CD4-positive, alpha-beta T cell treated with Interleukin-10 for 1 hour (primary cell): ENCODE results near the gene MFNG.

Source experiments
- DNase-seq: peaks from one replicate; pipeline ENCODE4 v3.0.0-alpha.2; 2020

The MFNG gene

GRCh38 chr22:37511395-37512104 lies 25.4 kb upstream of the MFNG start:
- DNase-seq = no peak

DNA sequence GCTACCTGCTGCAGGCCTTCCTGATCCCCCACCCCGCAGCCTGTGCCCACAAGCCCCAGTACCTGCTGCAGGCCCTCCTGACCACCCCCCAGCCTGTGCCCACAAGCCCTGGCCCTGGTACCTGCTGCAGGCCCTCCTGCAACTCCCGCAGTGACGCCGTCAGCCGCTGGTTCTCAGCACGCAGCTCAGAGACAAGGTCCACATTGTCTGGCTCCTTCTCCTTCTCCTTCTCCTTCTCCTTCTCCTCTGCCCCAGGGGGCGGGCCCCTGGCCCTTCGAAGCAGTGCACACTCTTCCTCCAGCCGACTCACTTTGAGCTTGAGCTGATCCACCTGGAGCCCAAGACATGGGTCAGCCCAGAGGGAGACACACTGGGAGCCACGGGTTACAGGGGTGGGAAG lies 23.9 kb upstream of the MFNG start:
- no peak for DNase-seq

DNA sequence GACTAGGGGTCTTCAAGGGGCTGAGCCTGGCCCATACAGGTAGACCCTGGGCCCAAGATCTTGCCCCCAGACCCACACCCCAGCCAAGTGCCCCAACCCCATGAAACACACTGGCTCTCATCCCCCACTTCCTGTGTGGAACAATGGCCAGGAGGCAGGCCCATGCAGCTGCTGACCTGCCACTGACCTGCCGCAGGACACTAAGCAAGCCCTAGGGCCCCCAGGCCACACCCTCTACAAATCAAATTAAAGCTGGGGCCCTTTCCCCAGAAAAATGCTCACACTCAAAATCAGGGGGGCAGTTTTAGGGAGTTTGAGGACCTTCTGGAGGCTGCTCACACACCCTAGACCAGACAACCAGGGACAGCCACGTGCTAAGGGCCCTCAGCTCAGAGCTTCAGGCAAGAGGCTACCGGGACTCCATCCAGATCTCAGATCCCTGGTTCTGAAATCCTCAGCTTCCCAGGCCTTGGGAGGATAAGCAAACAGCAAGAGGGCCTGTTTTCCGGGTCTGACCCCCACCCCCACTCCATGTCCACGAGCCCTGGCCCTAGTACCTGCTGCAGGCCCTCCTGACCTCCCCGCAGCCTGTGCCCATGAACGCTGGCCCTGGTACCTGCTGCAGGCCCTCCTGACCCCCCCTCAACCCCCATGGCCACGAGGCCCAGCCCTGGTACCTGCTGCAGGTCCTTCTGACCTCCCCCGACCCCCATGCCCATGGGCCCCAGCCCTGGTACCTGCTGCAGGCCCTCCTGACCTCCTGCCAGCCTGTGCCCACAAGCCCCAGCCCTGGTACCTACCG lies 23.1 kb upstream of the MFNG start:
- DNase-seq = no peak

DNA sequence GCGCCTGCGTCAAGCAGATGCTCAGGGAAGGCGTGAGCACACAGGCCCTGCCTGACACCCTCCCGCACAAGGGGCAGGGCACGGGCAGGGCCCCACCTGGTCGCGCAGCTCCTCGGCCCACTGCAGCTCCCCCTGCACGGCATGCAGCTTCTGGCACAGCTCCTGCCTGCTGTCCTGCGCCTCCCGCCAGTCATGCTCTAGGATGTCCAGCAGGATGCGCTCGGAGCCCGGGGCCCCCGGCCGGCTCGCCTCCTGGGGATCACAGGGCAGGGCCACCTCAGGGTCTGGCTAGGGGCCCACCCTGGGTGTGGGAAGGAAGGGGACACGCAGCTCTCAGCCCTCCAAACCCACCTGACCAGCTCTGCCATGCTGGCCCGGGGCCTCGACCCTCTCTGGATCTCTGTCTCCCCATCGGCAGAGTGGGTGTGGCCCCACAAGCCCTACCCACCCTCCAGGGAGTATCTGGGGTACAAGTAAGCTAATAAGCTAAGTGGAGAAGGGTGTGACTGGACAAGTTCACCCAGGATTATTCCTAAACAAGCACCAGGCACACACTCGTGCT lies 22.3 kb upstream of the MFNG start:
- no peak for DNase-seq

DNA sequence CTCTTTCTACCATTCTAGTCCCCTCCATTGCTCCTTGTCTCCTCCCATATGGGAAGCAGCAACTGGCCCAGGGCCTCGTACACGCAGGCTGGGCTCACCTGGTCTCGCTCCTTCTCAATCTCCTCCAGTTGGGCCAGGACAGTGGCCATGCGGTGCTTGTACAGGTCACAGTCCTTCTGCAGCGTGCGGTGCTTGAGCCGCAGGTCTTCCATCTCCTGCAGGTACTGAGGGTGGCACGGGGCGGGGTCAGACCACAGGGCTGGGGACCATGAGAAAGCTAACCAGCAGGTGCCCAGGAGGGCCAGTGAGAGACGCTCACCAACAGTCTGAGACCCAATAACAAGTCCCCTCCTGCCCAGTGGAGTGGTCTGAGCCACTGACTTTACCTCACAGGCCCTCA lies 21.5 kb upstream of the MFNG start:
- DNase-seq = no peak

DNA sequence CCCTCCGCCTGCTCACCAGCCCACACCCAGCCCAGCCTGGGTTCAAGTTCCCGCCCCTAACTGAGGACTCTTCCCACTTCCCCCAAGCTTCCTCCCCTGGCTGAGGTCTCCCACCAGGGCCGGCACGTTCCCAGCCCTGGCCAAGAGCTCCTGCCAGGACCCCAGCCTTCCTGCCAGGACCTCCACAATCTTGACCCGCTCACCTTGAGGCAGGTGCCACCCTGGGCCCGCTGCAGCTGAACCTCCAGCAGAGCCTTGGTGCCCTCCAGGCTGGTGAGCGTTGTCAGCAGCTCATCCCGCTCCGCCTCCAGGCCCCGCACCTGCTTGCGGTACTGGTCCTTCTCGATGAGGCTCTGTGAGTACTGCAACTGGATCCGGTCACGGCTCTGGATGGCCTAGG lies 19.8 kb upstream of the MFNG start:
- DNase-seq = no peak

DNA sequence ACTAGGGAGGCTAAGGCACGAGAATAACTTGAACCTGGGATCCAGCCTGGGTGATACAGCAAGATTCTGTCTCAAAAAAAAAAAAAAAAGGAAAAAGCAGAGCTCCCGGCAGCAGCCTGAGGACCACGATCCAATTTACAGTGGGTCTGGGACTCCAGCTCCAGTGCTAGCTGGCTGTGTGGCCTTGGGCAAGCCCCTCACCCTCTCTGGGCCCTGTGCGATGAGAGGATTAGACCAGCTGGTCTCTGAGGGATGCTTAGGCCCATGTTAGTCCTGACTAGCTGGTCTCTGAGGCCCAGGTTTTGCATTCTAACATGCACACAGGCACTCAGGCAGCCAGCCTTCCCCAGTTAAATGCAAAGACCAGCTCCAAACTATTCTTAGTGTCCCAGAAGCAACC lies 19.4 kb upstream of the MFNG start:
- DNase-seq = no peak

DNA sequence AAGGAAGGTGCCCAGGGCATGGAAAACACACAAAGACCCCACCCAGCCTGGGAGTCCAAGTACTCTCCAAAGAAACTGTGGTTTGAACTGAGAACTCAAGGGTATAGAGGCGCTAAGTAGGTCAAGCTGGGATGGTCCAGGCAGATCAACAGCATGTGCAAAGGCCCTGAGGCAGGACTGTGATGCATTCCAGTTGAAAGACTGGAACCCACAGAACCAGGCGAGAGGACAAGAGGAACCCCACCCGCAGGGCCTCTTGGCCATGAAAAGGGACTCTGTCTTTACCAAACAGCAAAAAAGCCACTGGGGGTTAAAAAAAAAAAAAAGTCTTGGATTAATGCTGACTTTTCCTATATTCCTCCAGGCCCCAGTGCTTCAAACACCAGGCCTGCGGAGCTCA lies 18.8 kb upstream of the MFNG start:
- no peak for DNase-seq

- DNase-seq = no peak
Observed at GRCh38 chr22:37503850-37504249, 17.7 kb upstream of the MFNG start.

GRCh38 chr22:37503183-37503683 lies 17.0 kb upstream of the MFNG start:
- DNase-seq = no peak

GRCh38 chr22:37502342-37503182 lies 16.4 kb upstream of the MFNG start:
- no peak for DNase-seq

DNA sequence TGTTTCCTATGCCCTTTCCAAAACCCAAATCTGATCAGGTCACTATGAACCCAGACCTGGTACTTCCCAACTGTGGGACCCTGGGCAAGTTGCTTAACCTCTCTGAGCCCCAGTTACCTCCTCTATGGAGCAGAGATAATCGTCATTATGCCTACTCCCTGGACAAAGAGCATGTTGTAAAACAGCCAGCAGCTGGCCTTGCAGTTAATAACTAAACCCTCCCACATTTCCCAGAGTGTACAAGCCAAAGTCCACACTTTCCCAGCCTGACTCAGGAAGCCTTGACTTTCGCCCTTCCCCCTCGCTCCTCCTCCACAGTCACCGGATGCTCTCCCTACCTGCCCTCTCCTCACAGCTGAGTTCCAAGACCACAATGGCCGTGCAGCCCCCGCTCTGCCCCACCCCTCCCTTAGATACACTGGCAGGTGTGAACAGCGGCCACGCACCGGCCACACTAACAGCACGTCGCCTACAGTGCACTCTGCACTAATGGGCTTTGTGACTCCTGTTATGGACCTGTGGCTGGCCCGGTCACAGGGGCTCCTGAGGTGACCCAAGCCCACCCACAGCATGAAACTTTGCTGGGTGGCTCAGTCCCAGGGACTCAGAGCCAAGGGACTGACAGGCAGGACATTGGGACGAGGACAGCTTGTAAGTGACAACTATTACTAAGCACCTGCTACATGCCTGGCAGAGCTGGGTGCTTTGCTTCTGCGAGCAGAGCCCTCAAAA lies 15.6 kb upstream of the MFNG start:
- no peak for DNase-seq

GRCh38 chr22:37500745-37501609 lies 14.8 kb upstream of the MFNG start:
- no peak for DNase-seq

- no peak for DNase-seq
Observed at GRCh38 chr22:37499789-37500540, 13.8 kb upstream of the MFNG start.

- DNase-seq = no peak
Observed at GRCh38 chr22:37499027-37499707, 13.0 kb upstream of the MFNG start.

DNA sequence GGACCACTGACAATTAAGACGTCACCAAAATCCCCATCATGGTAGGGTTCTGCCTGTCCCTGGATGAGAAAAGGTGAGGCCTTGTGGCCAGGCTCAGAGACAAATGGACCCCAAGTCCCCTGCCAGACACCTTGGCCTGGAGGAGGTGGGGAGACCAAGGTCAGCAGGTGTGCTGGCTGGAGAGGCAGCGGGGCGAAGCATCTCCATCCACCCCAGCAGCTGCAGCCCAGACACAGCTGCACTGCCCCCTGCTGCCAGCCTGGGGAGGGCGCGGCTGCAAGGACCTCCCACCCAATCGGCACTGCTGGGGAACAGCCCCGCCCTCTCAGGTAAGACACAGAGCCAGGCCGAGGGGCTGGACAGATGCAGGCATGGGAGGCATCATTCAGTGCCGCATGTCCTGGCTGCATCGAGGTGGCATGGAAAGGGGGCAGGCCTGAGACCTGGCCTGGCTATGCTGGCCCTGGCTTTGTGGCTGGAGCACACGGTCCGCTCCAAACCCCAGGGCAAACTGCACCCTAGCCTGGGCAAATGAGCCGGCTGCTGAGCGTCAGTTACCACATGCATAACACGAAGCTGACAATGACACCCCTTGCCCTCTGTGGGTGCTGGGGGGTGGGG lies 12.2 kb upstream of the MFNG start:
- DNase-seq = peak; percentile 77

DNA sequence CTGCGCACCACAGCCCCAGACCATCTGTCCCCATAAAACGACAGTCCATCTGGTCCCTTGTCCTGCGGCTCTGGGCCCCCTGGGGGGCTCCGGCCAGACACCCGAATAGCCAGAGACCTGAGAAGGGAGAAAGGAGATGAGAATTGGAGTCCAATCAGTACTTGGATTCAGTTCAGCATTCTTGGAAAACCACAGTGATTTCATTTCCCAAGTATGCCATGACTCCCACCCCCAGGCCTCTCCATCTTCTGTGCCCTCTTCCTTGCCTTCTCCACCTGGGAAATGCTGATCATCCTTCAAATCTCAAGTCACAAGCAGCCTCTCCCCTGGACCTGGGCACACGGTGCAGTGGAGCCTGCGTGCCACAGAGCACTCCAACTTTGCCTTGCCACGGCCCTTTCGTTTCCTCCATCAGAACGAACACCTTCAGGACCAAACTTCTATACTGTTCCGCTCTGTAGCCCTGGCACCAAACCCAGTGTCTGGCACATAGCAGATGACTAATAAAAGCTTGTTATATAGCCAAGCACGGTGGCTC lies 10.9 kb upstream of the MFNG start:
- no peak for DNase-seq

- DNase-seq = no peak
Observed at GRCh38 chr22:37496651-37497050, 10.5 kb upstream of the MFNG start.

- DNase-seq = no peak
Observed at GRCh38 chr22:37493979-37494378, 7.8 kb upstream of the MFNG start.
